Measurements from ENCODE around the gene NTSR1. TPM values are rescaled to one million over a fixed set of nuclear protein-coding genes. Genes with fewer than 3 reads are reported as not detected.

Gene NTSR1
- total and polyA plus RNA-seq, 2 of the 13 experiments (the other 11 are each of a cell fraction or from before 2014, with no cell fraction given) = 0.09 to 0.12 TPM

GRCh38 chr20:62722627-62723026 is 14.0 kb downstream of the NTSR1 start:
- FAIRE-seq (no peak), DNase-seq (ENCODE audit: low spot score) (no peak), ATAC-seq (no peak)
- CTCF ChIA-PET (ENCODE audit: low intra/inter-chr PET ratio, low total read pairs) = no interaction called here
- Histone ChIP-seq H3K9me3 (ENCODE audit: low read length) (peaks cover 5% of the 10 kb centered on the region; the same call in 1 of the 2 replicates), H2AFZ (ENCODE audit: low read length) (no peak overlapping the region), H3K27me3 (ENCODE audit: control insufficient read depth in 1 of 2, insufficient read depth in 2 of 2, low read length in 2 of 2) (peaks cover 43 to 91% of the 10 kb centered on the region in 2 experiments), H3K36me3 (replicated peaks in 1 of 2; ENCODE audit: control insufficient read depth in 1 of 2, insufficient read depth in 2 of 2, low read length in 2 of 2) (no peaks in the 10 kb centered on the region), H3K27ac (ENCODE audit: extremely low read length, insufficient read depth, low read length) (no peak overlapping the region), H3K4me2 (ENCODE audit: low read depth, low read length) (no peak overlapping the region), H3K9ac (ENCODE audit: insufficient read depth, low read depth, low read length) (no peak overlapping the region), H3K4me3 (replicated peaks in 1 of 3; ENCODE audit: insufficient read depth in 1 of 3, low read depth in 2 of 3, low read length in 3 of 3) (no peak overlapping the region), H3K79me2 (ENCODE audit: insufficient read depth, low read length) (no peaks in the 10 kb centered on the region), H3K4me1 (ENCODE audit: insufficient read depth, low read length) (no peaks in the 10 kb centered on the region), H4K20me1 (ENCODE audit: insufficient read depth, low read length) (0 out of 2 replicates have a peak, but pooled peaks cover 4% of the 10 kb centered on the region)
- WGBS (ENCODE audit: low lambda C conversion rate) = 22% methylated on average over 6 of the region's 6 CpGs
- no TSS peak for BruUV-seq (replicated peaks)
- in situ Hi-C loops (cut with HindIII; ENCODE audit: extremely low pct_ligation_motif_present, low pct_unique_long_range_greater_than_20kb) (no loop called here), intact Hi-C loops (cut with micrococcal nuclease; ENCODE audit: unreplicated experiment) (no loop called here)
- POLR2A ChIA-PET = no interaction called here
- TF ChIP-seq KMT2A (CRISPR knock-in tag; IDR thresholded peaks at IDR 0.05) (no peak), KDM1A (CRISPR knock-in tag; IDR thresholded peaks at IDR 0.05) (no peak), MYC (CRISPR knock-in tag; IDR thresholded peaks at IDR 0.05; ENCODE audit: borderline replicate concordance) (no peak), PCBP2 (optimal IDR thresholded peaks at IDR 0.05; ENCODE audit: low read depth, low read length, poor library complexity, severe bottlenecking) (no peak), ATF3 (CRISPR knock-in tag; IDR thresholded peaks at IDR 0.05) (no peak), NFATC3 (CRISPR knock-in tag; IDR thresholded peaks at IDR 0.05) (no peak), YEATS2 (CRISPR knock-in tag; IDR thresholded peaks at IDR 0.05; ENCODE audit: borderline replicate concordance) (no peak), ZXDC (CRISPR knock-in tag; IDR thresholded peaks at IDR 0.05) (no peak), RERE (CRISPR knock-in tag; IDR thresholded peaks at IDR 0.05; ENCODE audit: low read depth) (no peak), CHCHD3 (CRISPR knock-in tag; IDR thresholded peaks at IDR 0.05) (no peak), ZNF710 (CRISPR knock-in tag; IDR thresholded peaks at IDR 0.05; ENCODE audit: borderline replicate concordance) (no peak), ZFAT (CRISPR knock-in tag; conservative IDR thresholded peaks at IDR 0.05) (no peak)
